ENCODE measurements around the gene SPATA31E1. TPM values are rescaled to one million over a fixed set of nuclear protein-coding genes. Genes with fewer than 3 reads are reported as not detected.

SPATA31E1 gene
- total RNA-seq, 4 donors from 2014 or later: not detected

GRCh38 chr9:87880683-87881082 lies 2.0 kb upstream of the SPATA31E1 start:
- TF ChIP-seq CTCF (IDR thresholded peaks at IDR 0.05; ENCODE audit: low read depth): no peak

GRCh38 chr9:87883274-87883673 lies 597 bp downstream of the SPATA31E1 start:
- no peak for TF ChIP-seq CTCF (IDR thresholded peaks at IDR 0.05; ENCODE audit: low read depth)

- TF ChIP-seq CTCF (IDR thresholded peaks at IDR 0.05; ENCODE audit: low read depth): no peak
These were observed 1.3 kb downstream of the SPATA31E1 start for GRCh38 chr9:87883990-87884389.

GRCh38 chr9:87884578-87885459 lies 2.1 kb downstream of the SPATA31E1 start:
- no peak for TF ChIP-seq CTCF (IDR thresholded peaks at IDR 0.05; ENCODE audit: low read depth)

- no peak for TF ChIP-seq CTCF (IDR thresholded peaks at IDR 0.05; ENCODE audit: low read depth)
These were observed 3.0 kb downstream of the SPATA31E1 start for GRCh38 chr9:87885484-87886189.

- TF ChIP-seq CTCF (IDR thresholded peaks at IDR 0.05; ENCODE audit: low read depth): no peak
These were observed 3.7 kb downstream of the SPATA31E1 start for GRCh38 chr9:87886210-87886932.

All from subcutaneous adipose tissue (tissue), 4 donors.